GM12891 (cell line): ENCODE results near the gene COL1A2.

Source experiments
- POLR2A ChIP-seq: IDR thresholded peaks from 2 replicates; pipeline ENCODE4 v1.6.1; 2011; ENCODE audit warnings: low read depth, low read length, control low read depth
- POLR2AphosphoS5 ChIP-seq: IDR thresholded peaks from 2 replicates; pipeline ENCODE4 v1.6.1; 2011; ENCODE audit warnings: low read depth, low read length, control low read depth
- TAF1 ChIP-seq: IDR thresholded peaks from 2 replicates; pipeline ENCODE4 v1.6.1; 2011; ENCODE audit warnings: low read depth, low read length, control low read depth

DNA sequence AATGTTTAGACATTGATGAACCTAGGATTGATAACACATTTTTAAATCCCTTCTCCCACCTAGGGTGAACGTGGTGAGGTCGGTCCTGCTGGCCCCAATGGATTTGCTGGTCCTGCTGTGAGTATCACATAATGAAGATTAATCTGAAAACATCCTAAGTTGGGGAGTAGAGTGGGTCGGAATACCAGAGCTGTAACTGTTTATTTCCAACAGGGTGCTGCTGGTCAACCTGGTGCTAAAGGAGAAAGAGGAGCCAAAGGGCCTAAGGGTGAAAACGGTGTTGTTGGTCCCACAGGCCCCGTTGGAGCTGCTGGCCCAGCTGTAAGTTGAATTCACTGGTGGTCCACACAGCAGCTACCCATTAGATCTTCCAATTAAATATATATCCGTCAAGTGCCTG, 25.6 kb downstream of the COL1A2 start:
- TF ChIP-seq TAF1 (no peak), POLR2A (no peak), POLR2AphosphoS5 (no peak)
